HepG2 (cell line): ENCODE measurements around the gene UBFD1. TPM values are rescaled to one million over a fixed set of nuclear protein-coding genes. Genes with fewer than 3 reads are reported as not detected.
A peak's percentile ranks its signal among the peaks of the same experiment; 100 is the strongest.

Experiments
- ARID4A ChIP-seq: sonication (generic); formaldehyde crosslinking; IDR thresholded peaks from 2 replicates; pipeline ENCODE4 v1.5.0; 2020; ENCODE audit warnings: mild to moderate bottlenecking, missing genetic modification reagents, borderline replicate concordance
- HNF4A ChIP-seq: sonication (generic); formaldehyde crosslinking; IDR thresholded peaks from 2 replicates; pipeline ENCODE4 v1.4.0; 2020; ENCODE audit warnings: missing genetic modification reagents
- PAXIP1 ChIP-seq: sonication (generic); formaldehyde crosslinking; conservative IDR thresholded peaks from 2 replicates; pipeline ENCODE4 v1.4.0; 2020; ENCODE audit warnings: mild to moderate bottlenecking, missing genetic modification reagents, moderate library complexity
- PHB2 ChIP-seq: fragments of 450-650 bp; IDR thresholded peaks from 2 replicates; pipeline ENCODE4 v1.6.1; 2018; ENCODE audit not compliant: partially characterized antibody
- ZNF276 ChIP-seq: sonication (generic); formaldehyde crosslinking; IDR thresholded peaks from 2 replicates; pipeline ENCODE4 v1.4.0; 2020; ENCODE audit warnings: mild to moderate bottlenecking, low read depth, missing genetic modification reagents
- ZNF597 ChIP-seq: sonication (generic); formaldehyde crosslinking; IDR thresholded peaks from 2 replicates; pipeline ENCODE4 v1.5.0; 2020; ENCODE audit warnings: missing genetic modification reagents
- ZNF646 ChIP-seq: sonication (generic); formaldehyde crosslinking; IDR thresholded peaks from 2 replicates; pipeline ENCODE4 v1.9.0; 2021; ENCODE audit warnings: mild to moderate bottlenecking, missing genetic modification reagents
- polyA plus RNA-seq, 8 experiments: library from polyadenylated mRNA; depleted of rRNA in 3 of 8; stranded (reverse) in 7 of 8; unstranded in 1 of 8; fragments of >200 nt; fragmentation: Illumina TruSeq in 4 of 8; extraction: Trizol in 4 of 8; gene quantifications; 2 replicates each; pipeline versions ENCODE4 v1.2.1 to v1.2.3, GENCODE V29; 2011 to 2016; ENCODE audit warnings: low read depth in 4 of 8, missing spikeins in 1 of 8, mixed read lengths in 1 of 8; ENCODE audit not compliant: insufficient read depth in 1 of 8
- total RNA-seq, 5 experiments: library from RNA; depleted of rRNA; stranded (reverse); fragments of >200 nt; fragmentation: Illumina TruSeq; extraction: Trizol; gene quantifications; 2 replicates each; pipeline ENCODE4 v1.2.3, GENCODE V29; 2016; ENCODE audit warnings: low read depth in 1 of 5

UBFD1 gene
- total and polyA plus RNA-seq, 2 of the 13 experiments (the other 11 are each of a cell fraction or from before 2014, with no cell fraction given): 100 to 111 TPM

- TF ChIP-seq PAXIP1 (CRISPR knock-in tag) (peak; percentile 99), ZNF597 (CRISPR knock-in tag) (no peak), ZNF646 (no peak), HNF4A (CRISPR knock-in tag) (peak; percentile 90), ARID4A (CRISPR knock-in tag) (peak; percentile 96), PHB2 (no peak), ZNF276 (CRISPR knock-in tag) (peak; percentile 70; the same call in 1 of the 2 replicates)
Observed at GRCh38 chr16:23539984-23540816, 17.3 kb upstream of the UBFD1 start (continued).
